ENCODE data around the gene NODAL. TPM values are rescaled to one million over a fixed set of nuclear protein-coding genes. Genes with fewer than 3 reads are reported as not detected.

NODAL gene
- total RNA-seq, 4 donors from 2014 or later: not detected

DNA sequence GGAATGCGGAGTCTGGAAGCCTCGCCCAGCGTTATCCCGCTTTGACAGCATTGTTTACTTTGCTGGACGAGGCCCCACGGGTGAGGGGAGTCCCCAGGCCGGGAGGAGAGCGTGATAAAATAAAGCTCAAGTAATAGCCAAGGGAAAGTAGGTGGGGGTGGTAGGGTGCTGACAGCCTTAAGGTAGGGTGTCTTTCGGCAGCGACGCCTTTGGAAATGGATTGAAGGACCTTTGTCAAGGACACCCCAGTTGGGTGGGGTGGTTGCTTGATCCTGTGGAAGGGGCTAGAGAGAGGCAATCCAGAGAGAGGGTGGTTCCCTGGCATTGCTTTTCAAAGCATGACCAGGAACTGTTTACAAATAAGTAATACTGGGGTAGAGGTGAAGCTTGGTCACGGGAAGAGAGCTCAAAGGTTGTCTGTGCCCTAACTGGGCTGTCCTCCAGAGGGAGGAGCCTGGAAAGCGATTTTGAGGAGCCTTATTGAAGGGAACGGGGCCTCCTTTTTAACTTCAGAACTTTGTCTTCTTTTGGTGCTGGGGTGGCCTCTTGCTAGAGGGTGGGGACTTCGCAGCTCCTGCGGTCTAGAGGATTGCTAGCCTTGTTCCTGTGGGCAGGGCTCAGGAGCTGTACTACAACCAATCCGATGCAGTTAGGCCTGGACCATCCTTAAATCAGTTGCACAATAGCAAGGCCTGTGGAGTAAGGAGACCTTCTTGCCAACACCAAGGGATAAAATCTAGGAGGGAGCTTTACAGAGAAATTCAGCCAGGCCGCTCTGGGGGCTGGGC lies 36.2 kb downstream of the NODAL start:
- in situ Hi-C loops (cut with MboI; ENCODE audit: low pct_ligation_motif_present in 1 of 4, low pct_unique_long_range_greater_than_20kb in 1 of 4, low sequenced_read_pairs in 3 of 4): no loop called here
- WGBS, 2 donors (ENCODE audit: low coverage in 1 of 2): 1 to 7% methylated on average over 5 to 18 of the region's 18 CpGs
- Histone ChIP-seq H3K9me3 (no peaks in the 10 kb centered on the region), H3K27ac (peak overlapping the region; percentile 99 to 100 (median 100)), H3K36me3 (no peaks in the 10 kb centered on the region), H3K4me1 (peaks cover 6 to 42% (median 30%) of the 10 kb centered on the region in 4 donors), H3K4me3 (peak overlapping the region; percentile 84 to 98 (median 90)), H3K27me3 (no peaks in the 10 kb centered on the region)
- DNase-seq: peak; percentile 79
- TF ChIP-seq, protein P1, sequence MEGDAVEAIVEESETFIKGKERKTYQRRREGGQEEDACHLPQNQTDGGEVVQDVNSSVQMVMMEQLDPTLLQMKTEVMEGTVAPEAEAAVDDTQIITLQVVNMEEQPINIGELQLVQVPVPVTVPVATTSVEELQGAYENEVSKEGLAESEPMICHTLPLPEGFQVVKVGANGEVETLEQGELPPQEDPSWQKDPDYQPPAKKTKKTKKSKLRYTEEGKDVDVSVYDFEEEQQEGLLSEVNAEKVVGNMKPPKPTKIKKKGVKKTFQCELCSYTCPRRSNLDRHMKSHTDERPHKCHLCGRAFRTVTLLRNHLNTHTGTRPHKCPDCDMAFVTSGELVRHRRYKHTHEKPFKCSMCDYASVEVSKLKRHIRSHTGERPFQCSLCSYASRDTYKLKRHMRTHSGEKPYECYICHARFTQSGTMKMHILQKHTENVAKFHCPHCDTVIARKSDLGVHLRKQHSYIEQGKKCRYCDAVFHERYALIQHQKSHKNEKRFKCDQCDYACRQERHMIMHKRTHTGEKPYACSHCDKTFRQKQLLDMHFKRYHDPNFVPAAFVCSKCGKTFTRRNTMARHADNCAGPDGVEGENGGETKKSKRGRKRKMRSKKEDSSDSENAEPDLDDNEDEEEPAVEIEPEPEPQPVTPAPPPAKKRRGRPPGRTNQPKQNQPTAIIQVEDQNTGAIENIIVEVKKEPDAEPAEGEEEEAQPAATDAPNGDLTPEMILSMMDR (IDR thresholded peaks at IDR 0.05): peak in 2 of 5 experiments; percentile 16 to 41
- TF ChIP-seq POLR2A (IDR thresholded peaks at IDR 0.05) (peak; percentile 81), POLR2AphosphoS5 (IDR thresholded peaks at IDR 0.05) (peak; percentile 76 to 90 (median 77)), EP300 (IDR thresholded peaks at IDR 0.05; ENCODE audit: low read depth) (peak; percentile 55)
- intact Hi-C loops (cut with DNase I; ENCODE audit: low total_unique reads): no loop called here

DNA sequence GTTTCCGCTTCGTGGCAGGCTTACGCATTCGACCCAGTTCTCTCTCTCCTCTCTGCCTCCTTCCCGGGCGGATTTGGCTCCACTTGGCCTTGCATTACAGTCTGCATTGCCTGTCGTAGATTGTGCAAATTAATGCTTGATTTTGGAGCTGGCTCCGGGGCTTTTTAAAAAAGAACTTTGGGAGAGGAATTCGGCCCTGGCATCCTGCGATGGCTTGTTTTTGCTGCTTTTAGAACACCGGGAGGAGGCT lies 36.8 kb downstream of the NODAL start:
- intact Hi-C loops (cut with DNase I; ENCODE audit: low total_unique reads): no loop called here
- in situ Hi-C loops (cut with MboI; ENCODE audit: low pct_ligation_motif_present in 1 of 4, low pct_unique_long_range_greater_than_20kb in 1 of 4, low sequenced_read_pairs in 3 of 4): no loop called here
- TF ChIP-seq POLR2AphosphoS5 (IDR thresholded peaks at IDR 0.05): no peak
- TF ChIP-seq, protein P1 (IDR thresholded peaks at IDR 0.05): no peak
- TF ChIP-seq POLR2A (IDR thresholded peaks at IDR 0.05): no peak
- TF ChIP-seq EP300 (IDR thresholded peaks at IDR 0.05; ENCODE audit: low read depth): no peak
- Histone ChIP-seq H3K36me3 (no peaks in the 10 kb centered on the region), H3K4me1 (peaks cover 6 to 37% (median 25%) of the 10 kb centered on the region in 4 donors), H3K27me3 (no peaks in the 10 kb centered on the region), H3K4me3 (peak overlapping the region; percentile 84 to 98 (median 90)), H3K9me3 (no peaks in the 10 kb centered on the region), H3K27ac (peak overlapping the region; percentile 99 to 100 (median 100))
- 0% methylated on average over 11 of the region's 11 CpGs; no CpG with 5 or more reads in 1 of the 2 donors for WGBS, 2 donors (ENCODE audit: low coverage in 1 of 2)
- DNase-seq: peak; percentile 50

DNA sequence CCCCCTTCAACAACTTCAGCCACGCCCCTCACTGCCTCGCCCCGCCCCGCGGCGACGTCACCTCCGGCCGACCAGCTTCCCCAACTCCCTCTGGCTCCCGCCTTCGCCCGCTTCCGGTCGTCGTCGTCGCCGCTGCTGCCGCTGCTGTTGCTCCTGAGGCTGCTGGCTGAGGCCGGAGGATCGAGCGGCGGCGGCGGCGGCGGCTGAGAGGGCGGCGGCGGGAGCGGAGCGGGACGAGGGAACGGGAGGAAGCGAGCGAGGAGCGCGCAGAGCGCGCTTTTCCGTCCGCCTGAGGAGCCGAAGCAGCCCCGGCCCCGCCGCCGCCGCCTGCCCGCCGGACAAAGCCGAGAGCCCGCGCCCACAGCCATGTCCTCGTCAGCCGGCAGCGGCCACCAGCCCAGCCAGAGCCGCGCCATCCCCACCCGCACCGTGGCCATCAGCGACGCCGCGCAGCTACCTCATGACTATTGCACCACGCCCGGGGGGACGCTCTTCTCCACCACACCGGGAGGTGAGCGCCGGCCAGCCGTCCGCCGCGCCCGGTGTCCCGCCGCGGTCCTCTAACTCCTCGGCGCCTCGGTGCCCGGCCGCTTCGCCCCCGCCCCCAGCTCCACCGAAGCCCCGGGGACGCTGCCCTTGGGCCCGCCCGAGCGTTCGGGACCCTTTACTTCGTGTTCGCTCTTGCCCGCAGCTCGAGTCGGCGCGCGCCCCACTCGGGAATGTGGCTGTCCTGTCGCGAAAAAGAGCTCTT lies 37.3 kb downstream of the NODAL start, which contains the start of gene EIF4EBP2:
Gene EIF4EBP2, plus strand, starts transcription at position 110 of the 751 bp plus-strand sequence. Its CDS starts 257 bp downstream, at position 367.
- H3K4me1 ChIP-seq: peaks cover 6 to 32% (median 20%) of the 10 kb centered on the region in 4 donors
- no peaks in the 10 kb centered on the region for H3K9me3 ChIP-seq
- TF ChIP-seq, protein P1 (IDR thresholded peaks at IDR 0.05): peak in 1 of 5 experiments; percentile 2
- TF ChIP-seq EP300 (IDR thresholded peaks at IDR 0.05; ENCODE audit: low read depth) (no peak), POLR2AphosphoS5 (IDR thresholded peaks at IDR 0.05) (peak; percentile 100), POLR2A (IDR thresholded peaks at IDR 0.05) (peak; percentile 99)
- H3K36me3 ChIP-seq: no peaks in the 10 kb centered on the region
- H3K27me3 ChIP-seq: no peaks in the 10 kb centered on the region
- H3K27ac ChIP-seq: peak within 1 kb of the TSS; percentile 99 to 100 (median 100)
- 1% methylated on average over 58 of the region's 103 CpGs; no CpG with 5 or more reads in 1 of the 2 donors for WGBS, 2 donors (ENCODE audit: low coverage in 1 of 2)
- in situ Hi-C loops (cut with MboI; ENCODE audit: low pct_ligation_motif_present in 1 of 4, low pct_unique_long_range_greater_than_20kb in 1 of 4, low sequenced_read_pairs in 3 of 4) (no loop called here), intact Hi-C loops (cut with DNase I; ENCODE audit: low total_unique reads) (no loop called here)
- peak within 1 kb of the TSS; percentile 84 to 98 (median 90) for H3K4me3 ChIP-seq
- DNase-seq: peak; percentile 100

DNA sequence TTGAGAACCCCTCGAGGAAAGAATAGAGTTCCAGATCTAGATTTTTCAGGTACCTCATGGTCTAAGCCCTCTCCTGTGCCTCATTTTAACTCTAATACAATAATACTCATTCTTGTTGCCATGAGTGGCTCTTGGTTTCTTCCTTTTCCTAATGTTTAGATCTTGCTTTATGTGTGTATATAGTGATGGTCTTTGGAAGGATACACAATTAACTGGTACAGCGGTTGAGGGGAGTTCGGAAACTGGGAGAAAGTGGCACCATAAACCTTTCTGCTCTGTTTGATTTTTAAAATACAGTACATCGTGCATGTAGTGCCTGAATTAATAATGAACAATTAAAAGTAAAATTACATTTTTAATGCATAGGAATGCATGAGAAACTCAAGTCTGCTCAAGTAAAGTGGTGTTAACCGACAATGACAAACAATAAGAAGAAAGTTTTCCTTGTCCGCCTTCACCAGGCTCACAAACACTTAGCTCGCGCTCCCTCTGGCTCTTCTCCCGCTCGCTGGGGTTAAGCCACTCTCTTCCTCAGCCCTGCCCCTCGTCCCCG lies 37.9 kb downstream of the NODAL start:
- Histone ChIP-seq H3K4me3 (peak overlapping the region in 3 of 4 donors; percentile 84 to 98 (median 87)), H3K9me3 (no peaks in the 10 kb centered on the region), H3K27ac (peak overlapping the region; percentile 99 to 100 (median 100)), H3K27me3 (no peaks in the 10 kb centered on the region), H3K4me1 (peaks cover 6 to 25% (median 15%) of the 10 kb centered on the region in 4 donors), H3K36me3 (no peaks in the 10 kb centered on the region)
- no peak for DNase-seq
- intact Hi-C loops (cut with DNase I; ENCODE audit: low total_unique reads) (no loop called here), in situ Hi-C loops (cut with MboI; ENCODE audit: low pct_ligation_motif_present in 1 of 4, low pct_unique_long_range_greater_than_20kb in 1 of 4, low sequenced_read_pairs in 3 of 4) (no loop called here)
- TF ChIP-seq POLR2AphosphoS5 (IDR thresholded peaks at IDR 0.05): no peak
- TF ChIP-seq POLR2A (IDR thresholded peaks at IDR 0.05): no peak
- TF ChIP-seq EP300 (IDR thresholded peaks at IDR 0.05; ENCODE audit: low read depth): no peak
- TF ChIP-seq, protein P1 (IDR thresholded peaks at IDR 0.05): no peak
- 3 to 4% methylated on average over 5 to 11 of the region's 12 CpGs for WGBS, 2 donors (ENCODE audit: low coverage in 1 of 2)
